SIG-M5 treated with dmso at 0.1 percent for 504 hours (cell line): ENCODE results near the gene HSF4.

Experiments
- DNase-seq: peaks from one replicate; lab custom pipeline; 2025; ENCODE audit not compliant: unreplicated experiment; lab: John Stamatoyannopoulos, UW

The HSF4 gene

GRCh38 chr16:67165121-67166078, 855 bp downstream of the HSF4 start:
- no peak for DNase-seq

- DNase-seq, result no peak
Measured at GRCh38 chr16:67166110-67166547, 1.6 kb downstream of the HSF4 start.

- no peak for DNase-seq
Measured at GRCh38 chr16:67166598-67167168, 2.1 kb downstream of the HSF4 start.

- DNase-seq, result no peak
Measured at GRCh38 chr16:67167588-67167987, 3.0 kb downstream of the HSF4 start.

- no peak for DNase-seq
Measured at GRCh38 chr16:67169011-67169451, 4.5 kb downstream of the HSF4 start.

GRCh38 chr16:67169642-67170167, 5.2 kb downstream of the HSF4 start:
- DNase-seq, result no peak

- DNase-seq, result no peak
Measured at GRCh38 chr16:67170168-67170948, 5.8 kb downstream of the HSF4 start, which contains the start of gene NOL3. NOL3 (plus strand) TSS chr16:67170538.

GRCh38 chr16:67170949-67171649, 6.6 kb downstream of the HSF4 start:
- no peak for DNase-seq

GRCh38 chr16:67173323-67173722, 8.8 kb downstream of the HSF4 start:
- DNase-seq, result no peak

- peak; percentile 66 for DNase-seq
Measured at GRCh38 chr16:67173808-67174705, 9.5 kb downstream of the HSF4 start.

- DNase-seq, result no peak
Measured at GRCh38 chr16:67174706-67175231, 10.2 kb downstream of the HSF4 start.

- DNase-seq, result no peak
Measured at GRCh38 chr16:67176662-67177061, 12.1 kb downstream of the HSF4 start.

GRCh38 chr16:67177743-67178699, 13.5 kb downstream of the HSF4 start:
- peak; percentile 40 for DNase-seq

- DNase-seq, result no peak
Measured at GRCh38 chr16:67179421-67180080, 15.0 kb downstream of the HSF4 start.

GRCh38 chr16:67180166-67180565, 15.6 kb downstream of the HSF4 start:
- DNase-seq, result no peak

GRCh38 chr16:67181346-67181745, 16.8 kb downstream of the HSF4 start:
- DNase-seq, result no peak

- no peak for DNase-seq
Measured at GRCh38 chr16:67182288-67182687, 17.7 kb downstream of the HSF4 start.

GRCh38 chr16:67183284-67183626, 18.7 kb downstream of the HSF4 start:
- no peak for DNase-seq
